DMS79 treated with DMSO at 0.1 percent for 48 hours (cell line): ENCODE data around the gene GRXCR2.
"Not testable (repeated sequence)": the region's sequence is repeated elsewhere in the genome, so short reads cannot be mapped to it uniquely, and the experiment has no call there.

Experiments
- DNase-seq: peaks from one replicate; lab custom pipeline; 2025; lab: John Stamatoyannopoulos, UW

The GRXCR2 gene

GRCh38 chr5:145874765-145875164 is 2.0 kb upstream of the GRXCR2 start:
- DNase-seq: no peak

DNA sequence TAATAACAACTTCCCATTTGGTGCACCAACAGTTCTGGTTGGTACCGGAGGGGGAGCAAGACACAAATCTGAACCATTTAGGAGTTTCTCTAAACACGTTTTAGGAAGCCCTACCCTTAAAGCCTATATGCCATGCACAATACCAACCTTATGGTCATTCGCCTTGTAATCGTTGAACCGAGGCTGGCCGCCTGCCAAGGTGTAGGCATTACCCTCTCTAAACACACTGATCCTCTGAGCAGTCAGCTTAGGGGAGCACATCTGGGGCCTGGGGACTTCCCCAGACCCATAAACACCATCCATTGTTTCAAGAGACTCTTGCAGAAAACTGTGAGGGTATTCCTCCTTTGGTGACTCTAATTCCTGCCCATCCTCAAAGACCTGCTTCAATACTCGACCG is 328 bp downstream of the GRXCR2 start:
- DNase-seq: no peak

DNA sequence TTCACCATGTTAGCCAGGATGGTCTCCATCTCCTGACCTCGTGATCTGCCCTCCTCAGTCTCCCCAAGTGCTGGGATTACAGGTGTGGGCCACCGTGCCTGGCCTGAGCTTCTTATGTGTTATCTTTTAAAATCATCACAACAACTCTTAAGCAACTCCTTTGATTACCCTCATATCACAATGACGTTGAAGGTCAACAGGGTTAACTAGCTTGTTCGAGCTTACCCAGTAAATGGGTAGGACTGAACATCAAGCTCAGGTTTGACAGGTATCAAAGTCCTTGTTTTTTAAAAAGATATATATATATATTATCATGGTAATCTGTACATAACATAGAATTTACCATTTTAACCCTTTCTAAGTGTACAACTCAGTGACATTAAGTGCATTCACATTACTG is 3.1 kb downstream of the GRXCR2 start:
- no peak for DNase-seq

- DNase-seq: no peak
These were observed 5.0 kb downstream of the GRXCR2 start for GRCh38 chr5:145867806-145868205.

- DNase-seq: not testable (repeated sequence)
These were observed 8.4 kb downstream of the GRXCR2 start for GRCh38 chr5:145864432-145864831.

DNA sequence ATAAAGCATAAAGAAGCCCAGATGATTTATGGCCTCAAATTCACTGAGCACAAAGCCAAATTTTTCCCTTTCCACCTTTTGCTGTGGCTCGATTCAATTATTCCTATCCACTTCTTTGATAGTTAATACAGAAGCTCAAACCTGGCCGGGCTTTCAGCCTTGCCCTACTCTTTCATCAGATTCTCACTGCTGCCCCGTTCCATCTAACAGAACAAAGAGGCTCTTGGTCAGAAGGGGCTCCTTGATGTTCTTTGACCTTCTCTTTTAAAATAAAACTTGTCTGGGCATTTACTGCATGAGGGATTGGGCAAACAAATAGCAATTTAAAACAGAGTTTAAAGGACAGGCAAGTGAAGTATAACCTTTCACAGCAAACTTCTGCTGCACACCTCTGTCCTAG is 9.8 kb downstream of the GRXCR2 start:
- DNase-seq: no peak

DNA sequence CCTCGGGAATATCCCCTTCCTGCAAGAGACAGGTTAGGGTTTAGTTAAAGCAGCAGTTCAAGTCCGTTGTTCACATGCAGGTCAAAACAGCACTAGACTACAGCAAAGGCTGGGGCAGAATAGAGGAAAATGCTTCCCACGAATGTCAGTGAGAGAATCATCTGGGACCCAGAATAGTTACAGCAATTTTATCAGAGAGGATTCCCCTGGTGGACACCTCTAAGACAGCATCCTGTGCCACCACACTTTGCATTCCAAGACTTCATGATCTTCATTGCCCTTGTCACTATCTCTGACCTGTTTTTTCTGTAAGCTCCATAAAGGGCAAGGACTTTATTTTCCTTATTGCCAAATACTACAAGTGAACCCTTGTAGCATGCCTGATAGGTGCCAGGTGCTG is 12.9 kb downstream of the GRXCR2 start:
- no peak for DNase-seq

GRCh38 chr5:145859453-145859852 is 13.4 kb downstream of the GRXCR2 start:
- no peak for DNase-seq

- no peak for DNase-seq
These were observed 13.9 kb downstream of the GRXCR2 start for GRCh38 chr5:145858959-145859358.

DNA sequence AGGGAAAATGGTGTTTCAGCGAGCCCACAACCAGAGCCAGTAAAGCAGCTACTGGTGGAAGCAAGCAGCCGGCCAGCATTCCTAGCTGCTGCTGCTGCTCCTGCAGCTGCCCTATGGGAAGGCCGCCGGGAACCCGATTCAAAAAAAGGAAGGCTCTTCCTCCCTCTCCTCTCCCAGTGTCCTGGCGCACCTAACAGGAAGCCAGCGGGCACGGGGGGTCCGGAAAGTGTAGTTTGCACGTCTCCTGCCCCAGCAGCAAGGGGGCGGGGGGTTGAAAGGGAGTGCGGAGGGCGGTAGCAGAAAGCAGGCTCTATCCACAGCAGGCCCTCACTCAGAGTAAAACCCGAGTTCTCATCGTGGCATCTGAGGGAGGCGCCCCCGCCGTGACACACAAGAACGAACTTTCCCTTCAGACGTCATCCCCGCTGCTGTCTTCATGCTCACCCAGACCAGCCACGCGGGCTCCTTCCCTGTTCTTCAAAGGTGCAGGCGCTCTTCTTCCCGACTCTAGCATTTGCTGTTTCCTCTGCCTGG is 16.5 kb downstream of the GRXCR2 start:
- no peak for DNase-seq

DNA sequence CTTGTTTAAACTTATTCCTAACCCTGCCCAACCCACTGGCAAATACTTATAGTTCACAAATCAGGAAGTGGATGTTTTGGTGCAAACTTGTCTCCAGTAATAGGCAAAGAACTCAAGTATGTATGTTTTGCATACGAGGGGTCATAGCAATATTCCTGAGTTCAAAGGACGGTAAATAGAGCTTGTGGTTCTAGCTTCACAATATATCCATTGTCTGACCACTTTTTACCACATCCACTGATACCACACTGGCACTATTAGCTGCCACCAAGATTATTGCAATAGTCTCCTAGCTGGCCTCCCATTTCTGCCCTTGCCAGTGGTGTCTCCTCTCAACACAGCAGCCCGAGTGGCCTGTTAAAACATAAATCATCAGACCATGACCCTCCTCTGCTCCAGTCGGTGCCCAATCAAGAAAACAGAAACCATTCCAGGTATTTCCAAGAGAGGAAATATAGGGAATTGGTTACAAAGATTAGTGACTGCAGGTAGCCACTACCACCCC is 17.0 kb downstream of the GRXCR2 start:
- no peak for DNase-seq

DNA sequence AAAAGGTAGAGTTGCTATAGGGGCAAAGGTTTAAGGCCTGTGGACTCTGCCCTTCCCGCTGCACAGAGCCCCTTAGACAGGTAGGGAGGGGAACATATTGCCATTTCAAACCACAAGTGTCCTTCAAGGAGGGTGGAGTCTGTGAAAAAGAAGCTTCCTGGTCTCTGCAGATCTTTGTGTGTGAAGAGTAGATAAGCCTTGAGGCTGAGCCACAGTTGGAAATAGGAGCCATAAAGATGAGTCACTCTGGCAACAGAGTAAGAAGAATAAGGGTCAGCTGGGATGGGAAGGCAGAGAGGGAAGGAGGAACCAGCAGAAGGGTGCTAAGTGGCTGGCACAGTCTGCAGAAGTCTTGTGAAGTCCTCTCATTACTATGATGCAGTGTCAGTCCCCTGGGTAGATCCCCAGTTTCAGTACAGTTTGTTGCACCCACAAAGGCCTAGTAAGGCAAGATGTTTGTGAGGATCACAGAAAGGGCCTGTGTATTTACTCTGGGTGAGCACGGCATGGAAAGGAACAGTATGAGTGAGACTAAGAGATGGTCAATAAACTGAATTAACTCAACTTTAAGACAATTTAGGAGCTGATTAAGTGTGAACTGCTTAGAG is 18.1 kb downstream of the GRXCR2 start:
- DNase-seq: no peak

- no peak for DNase-seq
These were observed 18.9 kb downstream of the GRXCR2 start for GRCh38 chr5:145853781-145854376.

GRCh38 chr5:145852990-145853389 is 19.8 kb downstream of the GRXCR2 start:
- DNase-seq: no peak

DNA sequence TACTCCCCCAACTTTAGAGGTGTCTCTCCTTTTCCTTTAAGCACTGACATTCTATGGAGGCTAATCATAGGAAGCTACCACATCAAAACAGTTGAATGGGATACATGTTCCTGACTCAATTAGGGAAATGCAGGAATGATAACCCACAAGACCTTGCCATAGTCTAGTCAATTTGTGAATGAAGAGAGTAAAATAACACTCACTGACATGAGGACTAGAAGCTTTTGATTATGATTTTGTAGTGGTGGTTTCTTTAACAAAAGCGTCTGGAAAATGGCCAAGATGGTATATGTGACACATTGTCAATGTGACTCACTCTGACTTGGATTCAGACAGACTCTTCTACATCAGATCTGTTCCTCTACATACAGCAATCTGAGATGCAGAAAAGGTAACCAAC is 24.0 kb downstream of the GRXCR2 start:
- DNase-seq: no peak

DNA sequence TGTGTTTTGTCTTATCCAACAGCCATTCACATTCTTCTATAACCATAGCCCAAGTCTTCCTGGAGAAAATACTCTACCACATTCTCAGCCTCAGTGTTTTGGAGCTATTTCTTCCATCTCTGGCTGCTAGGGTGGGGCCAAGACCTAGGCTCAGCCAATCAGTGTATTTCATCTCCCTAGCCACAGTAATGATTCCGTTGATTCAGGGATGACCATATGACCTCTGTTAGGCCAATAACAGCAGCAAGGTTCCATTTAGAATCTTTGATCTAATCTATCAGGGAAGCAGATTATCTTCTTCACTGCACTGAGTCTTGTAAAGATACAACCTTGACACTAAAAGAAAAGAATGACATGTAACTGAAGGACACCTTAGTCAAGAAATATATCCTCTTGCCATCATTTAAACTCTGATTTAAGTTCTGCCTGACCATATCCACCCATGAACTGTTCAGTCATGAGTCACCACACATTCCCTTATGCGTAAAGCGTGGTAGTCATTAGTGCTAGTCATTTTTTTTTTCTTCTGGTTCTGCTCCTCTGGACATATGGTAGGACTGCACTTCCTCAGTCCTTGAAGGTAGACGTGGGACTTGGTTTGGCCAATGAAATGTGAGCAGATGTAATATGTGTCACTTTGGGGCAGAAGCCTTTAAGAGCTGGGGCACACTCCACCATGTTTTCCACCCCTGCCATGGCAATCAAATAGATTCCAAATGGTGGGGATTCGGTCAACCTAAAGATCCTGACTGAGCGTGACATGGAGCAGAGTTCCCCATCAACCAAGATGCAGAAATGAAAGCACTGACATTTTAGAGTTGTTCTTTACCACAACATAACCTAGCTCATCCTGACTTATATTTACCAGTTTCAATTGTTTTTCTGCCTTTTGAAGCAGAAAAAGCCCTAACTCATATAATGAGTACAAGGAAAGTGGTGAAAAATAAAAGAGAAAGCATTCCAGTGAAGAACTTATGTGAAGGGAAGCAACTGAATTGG is 25.0 kb downstream of the GRXCR2 start:
- no peak for DNase-seq

DNA sequence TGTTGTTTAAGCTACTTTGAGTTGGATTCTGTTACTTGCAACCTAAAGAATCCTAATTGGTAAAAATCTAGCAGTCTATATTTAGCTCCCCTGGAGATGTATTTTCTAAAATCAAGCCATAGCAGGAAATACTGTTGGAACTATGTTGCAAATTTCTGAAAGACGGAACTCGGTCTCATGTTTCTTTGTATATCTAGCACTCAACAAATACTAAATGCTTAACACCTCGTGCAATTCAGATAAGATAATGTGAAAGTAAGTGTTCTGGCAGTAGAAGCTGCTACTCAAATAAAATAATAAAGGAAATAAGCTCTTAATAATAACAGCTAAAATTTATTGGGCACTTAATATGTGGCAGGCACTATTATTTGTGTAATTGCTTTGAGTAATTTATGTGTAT is 26.7 kb downstream of the GRXCR2 start:
- no peak for DNase-seq

- no peak for DNase-seq
These were observed 31.5 kb downstream of the GRXCR2 start for GRCh38 chr5:145841299-145841698.

- no peak for DNase-seq
These were observed 32.2 kb downstream of the GRXCR2 start for GRCh38 chr5:145840458-145841132.

- no peak for DNase-seq
These were observed 34.5 kb downstream of the GRXCR2 start for GRCh38 chr5:145838276-145838675.

GRCh38 chr5:145836241-145836640 is 36.6 kb downstream of the GRXCR2 start:
- not testable (repeated sequence) for DNase-seq

DNA sequence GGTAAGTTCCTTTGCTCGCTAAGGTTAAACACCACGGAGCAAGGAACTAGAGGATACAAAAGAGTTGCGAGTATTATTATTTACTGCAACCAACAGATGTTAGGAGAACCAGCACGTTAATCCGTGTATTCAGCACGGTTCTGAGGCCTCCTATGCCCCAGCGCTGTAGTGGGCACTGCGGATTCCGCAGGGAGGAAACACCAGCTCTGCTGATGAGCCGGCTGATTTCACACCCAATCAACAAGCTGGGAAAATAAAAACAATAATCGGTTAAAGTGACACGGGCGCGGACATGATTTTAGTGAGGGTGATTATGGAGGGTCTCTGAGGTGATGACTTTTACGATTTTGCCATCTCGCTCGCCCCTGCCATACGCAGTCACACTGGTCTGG is 37.0 kb downstream of the GRXCR2 start:
- DNase-seq: no peak
